IMR-90 (cell line): ENCODE data around the gene MPRIP.

Experiments used
- BHLHE40 ChIP-seq: fragments of 150-350 bp; IDR thresholded peaks from 2 replicates; pipeline ENCODE4 v1.6.1; 2016; ENCODE audit warnings: mild to moderate bottlenecking, low read depth, low read length
- CEBPB ChIP-seq: IDR thresholded peaks from 2 replicates; pipeline ENCODE4 v1.6.1; 2012; ENCODE audit warnings: low read depth, low read length, improper control_type of control experiment
- MAFK ChIP-seq: IDR thresholded peaks from 2 replicates; pipeline ENCODE4 v1.6.1; 2012; ENCODE audit warnings: low read depth, low read length, improper control_type of control experiment
- MXI1 ChIP-seq: IDR thresholded peaks from 2 replicates; pipeline ENCODE4 v1.6.1; 2012; ENCODE audit warnings: low read depth, mild to moderate bottlenecking, low read length, moderate library complexity, borderline replicate concordance
- POLR2A ChIP-seq: IDR thresholded peaks from 2 replicates; pipeline ENCODE4 v1.6.1; 2012; ENCODE audit warnings: mild to moderate bottlenecking, low read depth, low read length
- RAD21 ChIP-seq: IDR thresholded peaks from 2 replicates; pipeline ENCODE4 v1.6.1; 2012; ENCODE audit warnings: low read length, improper control_type of control experiment
- RCOR1 ChIP-seq: IDR thresholded peaks from 2 replicates; pipeline ENCODE4 v1.6.1; 2012; ENCODE audit warnings: mild to moderate bottlenecking, low read length, improper control_type of control experiment; ENCODE audit not compliant: insufficient replicate concordance
- RFX5 ChIP-seq: IDR thresholded peaks from 2 replicates; pipeline ENCODE4 v1.8.0; 2012; ENCODE audit warnings: low read depth, mild to moderate bottlenecking, low read length, moderate library complexity
- TF ChIP-seq, protein P1 (sequence below): conservative IDR thresholded peaks from 2 replicates; pipeline ENCODE4 v1.5.1; 2012; ENCODE audit warnings: mild to moderate bottlenecking, low read depth, low read length, improper control_type of control experiment
- TF ChIP-seq, protein P2 (sequence below): fragments of 150-350 bp; IDR thresholded peaks from 2 replicates; pipeline ENCODE4 v1.6.1; 2016; ENCODE audit warnings: low read depth, mild to moderate bottlenecking, low read length, moderate library complexity, borderline replicate concordance

DNA sequence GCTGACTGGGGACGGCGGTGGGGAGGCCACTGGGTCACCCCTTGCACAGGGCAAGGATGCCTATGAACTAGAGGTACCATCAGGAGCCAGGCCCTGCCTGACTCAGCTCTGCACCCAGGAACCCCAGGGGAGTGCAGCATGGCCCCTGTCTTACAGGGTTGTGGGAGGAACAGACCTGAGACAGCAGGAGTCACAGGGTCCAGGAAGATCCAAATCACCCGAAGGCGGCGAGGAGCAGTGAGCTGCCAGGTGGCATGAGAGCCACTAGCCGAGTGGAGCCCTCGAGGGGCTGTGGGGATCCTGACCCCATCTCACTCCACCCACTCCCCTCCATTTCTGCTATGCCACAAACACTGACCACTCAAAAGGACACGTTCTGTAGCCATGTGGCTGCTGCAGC is 133.1 kb downstream of the MPRIP start:
- TF ChIP-seq, protein P1, sequence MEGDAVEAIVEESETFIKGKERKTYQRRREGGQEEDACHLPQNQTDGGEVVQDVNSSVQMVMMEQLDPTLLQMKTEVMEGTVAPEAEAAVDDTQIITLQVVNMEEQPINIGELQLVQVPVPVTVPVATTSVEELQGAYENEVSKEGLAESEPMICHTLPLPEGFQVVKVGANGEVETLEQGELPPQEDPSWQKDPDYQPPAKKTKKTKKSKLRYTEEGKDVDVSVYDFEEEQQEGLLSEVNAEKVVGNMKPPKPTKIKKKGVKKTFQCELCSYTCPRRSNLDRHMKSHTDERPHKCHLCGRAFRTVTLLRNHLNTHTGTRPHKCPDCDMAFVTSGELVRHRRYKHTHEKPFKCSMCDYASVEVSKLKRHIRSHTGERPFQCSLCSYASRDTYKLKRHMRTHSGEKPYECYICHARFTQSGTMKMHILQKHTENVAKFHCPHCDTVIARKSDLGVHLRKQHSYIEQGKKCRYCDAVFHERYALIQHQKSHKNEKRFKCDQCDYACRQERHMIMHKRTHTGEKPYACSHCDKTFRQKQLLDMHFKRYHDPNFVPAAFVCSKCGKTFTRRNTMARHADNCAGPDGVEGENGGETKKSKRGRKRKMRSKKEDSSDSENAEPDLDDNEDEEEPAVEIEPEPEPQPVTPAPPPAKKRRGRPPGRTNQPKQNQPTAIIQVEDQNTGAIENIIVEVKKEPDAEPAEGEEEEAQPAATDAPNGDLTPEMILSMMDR: no peak
- TF ChIP-seq POLR2A (no peak), MXI1 (no peak), RCOR1 (no peak), RFX5 (no peak), MAFK (no peak), BHLHE40 (no peak), RAD21 (no peak), CEBPB (no peak)
- TF ChIP-seq, protein P2, sequence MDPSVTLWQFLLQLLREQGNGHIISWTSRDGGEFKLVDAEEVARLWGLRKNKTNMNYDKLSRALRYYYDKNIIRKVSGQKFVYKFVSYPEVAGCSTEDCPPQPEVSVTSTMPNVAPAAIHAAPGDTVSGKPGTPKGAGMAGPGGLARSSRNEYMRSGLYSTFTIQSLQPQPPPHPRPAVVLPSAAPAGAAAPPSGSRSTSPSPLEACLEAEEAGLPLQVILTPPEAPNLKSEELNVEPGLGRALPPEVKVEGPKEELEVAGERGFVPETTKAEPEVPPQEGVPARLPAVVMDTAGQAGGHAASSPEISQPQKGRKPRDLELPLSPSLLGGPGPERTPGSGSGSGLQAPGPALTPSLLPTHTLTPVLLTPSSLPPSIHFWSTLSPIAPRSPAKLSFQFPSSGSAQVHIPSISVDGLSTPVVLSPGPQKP: no peak
